ENCODE results near the gene ZBTB4.

ZBTB4 gene

DNA sequence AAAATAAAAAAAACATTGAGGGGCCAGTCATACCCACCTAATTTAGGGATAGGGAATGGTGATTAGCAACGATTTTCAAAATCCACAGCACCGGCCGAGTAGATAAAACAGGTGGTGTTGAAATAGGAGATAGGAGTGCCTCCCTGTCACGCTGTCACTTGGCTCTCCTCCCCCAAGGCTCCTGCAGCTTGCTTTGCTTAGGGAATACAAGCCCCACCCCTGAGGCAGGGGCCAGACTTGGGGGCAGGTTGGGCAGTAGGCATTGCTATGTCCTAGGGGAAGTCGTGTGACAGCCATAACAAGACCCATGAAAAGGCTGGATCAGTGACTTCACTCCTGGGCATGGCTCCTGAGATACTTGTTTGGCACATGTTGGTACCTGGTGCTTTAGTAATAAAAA, 30.5 kb upstream of the ZBTB4 start:
- no peak for TF ChIP-seq TAF1 (IDR thresholded peaks at IDR 0.05; ENCODE audit: borderline replicate concordance, insufficient read depth, low read length)

GRCh38 chr17:7508846-7509245, 29.4 kb upstream of the ZBTB4 start:
- TF ChIP-seq REST (IDR thresholded peaks at IDR 0.05; ENCODE audit: insufficient read depth in 1 of 2, low read depth in 2 of 2, low read length in 2 of 2) (no peak), TAF1 (IDR thresholded peaks at IDR 0.05; ENCODE audit: borderline replicate concordance, insufficient read depth, low read length) (no peak), POLR2AphosphoS5 (IDR thresholded peaks at IDR 0.05; ENCODE audit: low read depth, low read length) (no peak), FOXP2 (optimal IDR thresholded peaks at IDR 0.05; ENCODE audit: borderline replicate concordance, extremely low read depth, extremely low read length, insufficient read depth) (no peak), SIN3A (IDR thresholded peaks at IDR 0.05; ENCODE audit: borderline replicate concordance, insufficient read depth, low read length) (no peak)

DNA sequence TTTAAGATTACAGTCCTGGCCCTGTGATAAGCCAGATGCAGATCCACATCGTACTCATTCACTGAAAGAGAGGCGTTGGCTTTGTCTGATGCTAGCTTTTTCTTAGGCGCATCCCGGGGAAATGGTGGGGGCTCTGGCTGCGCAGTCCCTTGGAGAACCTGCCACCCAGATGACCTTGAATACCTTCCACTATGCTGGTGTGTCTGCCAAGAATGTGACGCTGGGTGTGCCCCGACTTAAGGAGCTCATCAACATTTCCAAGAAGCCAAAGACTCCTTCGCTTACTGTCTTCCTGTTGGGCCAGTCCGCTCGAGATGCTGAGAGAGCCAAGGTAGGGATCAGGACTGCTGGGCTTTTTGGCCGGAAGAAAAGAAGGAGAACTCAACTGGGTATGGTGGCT, 28.7 kb upstream of the ZBTB4 start:
- no peak for TF ChIP-seq POLR2AphosphoS5 (IDR thresholded peaks at IDR 0.05; ENCODE audit: low read depth, low read length)
- TF ChIP-seq REST (IDR thresholded peaks at IDR 0.05; ENCODE audit: insufficient read depth in 1 of 2, low read depth in 2 of 2, low read length in 2 of 2) = no peak
- no peak for TF ChIP-seq SIN3A (IDR thresholded peaks at IDR 0.05; ENCODE audit: borderline replicate concordance, insufficient read depth, low read length)
- TF ChIP-seq TAF1 (IDR thresholded peaks at IDR 0.05; ENCODE audit: borderline replicate concordance, insufficient read depth, low read length) = no peak
- no peak for TF ChIP-seq FOXP2 (optimal IDR thresholded peaks at IDR 0.05; ENCODE audit: borderline replicate concordance, extremely low read depth, extremely low read length, insufficient read depth)

- TF ChIP-seq POLR2AphosphoS5 (IDR thresholded peaks at IDR 0.05; ENCODE audit: low read depth, low read length) (no peak), FOXP2 (optimal IDR thresholded peaks at IDR 0.05; ENCODE audit: borderline replicate concordance, extremely low read depth, extremely low read length, insufficient read depth) (no peak), REST (IDR thresholded peaks at IDR 0.05; ENCODE audit: insufficient read depth in 1 of 2, low read depth in 2 of 2, low read length in 2 of 2) (no peak), SIN3A (IDR thresholded peaks at IDR 0.05; ENCODE audit: borderline replicate concordance, insufficient read depth, low read length) (no peak), TAF1 (IDR thresholded peaks at IDR 0.05; ENCODE audit: borderline replicate concordance, insufficient read depth, low read length) (no peak)
Observed at GRCh38 chr17:7503521-7503920, 24.1 kb upstream of the ZBTB4 start.

DNA sequence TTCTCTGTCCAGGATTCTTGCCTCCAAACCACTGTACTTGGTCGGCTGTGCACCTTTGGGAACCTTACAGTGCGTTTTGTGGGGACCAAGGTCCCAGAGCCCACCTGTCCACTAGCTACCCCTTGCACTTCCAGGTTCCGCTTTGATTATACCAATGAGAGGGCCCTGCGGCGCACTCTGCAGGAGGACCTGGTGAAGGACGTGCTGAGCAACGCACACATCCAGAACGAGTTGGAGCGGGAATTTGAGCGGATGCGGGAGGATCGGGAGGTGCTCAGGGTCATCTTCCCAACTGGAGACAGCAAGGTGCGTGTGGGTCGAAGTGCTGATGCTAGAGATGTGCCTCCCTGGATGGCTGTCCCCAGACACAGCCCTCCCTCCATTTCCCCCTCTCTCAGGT, 23.6 kb upstream of the ZBTB4 start:
- TF ChIP-seq POLR2AphosphoS5 (IDR thresholded peaks at IDR 0.05; ENCODE audit: low read depth, low read length) (no peak), SIN3A (IDR thresholded peaks at IDR 0.05; ENCODE audit: borderline replicate concordance, insufficient read depth, low read length) (no peak), TAF1 (IDR thresholded peaks at IDR 0.05; ENCODE audit: borderline replicate concordance, insufficient read depth, low read length) (no peak), FOXP2 (optimal IDR thresholded peaks at IDR 0.05; ENCODE audit: borderline replicate concordance, extremely low read depth, extremely low read length, insufficient read depth) (no peak), REST (IDR thresholded peaks at IDR 0.05; ENCODE audit: insufficient read depth in 1 of 2, low read depth in 2 of 2, low read length in 2 of 2) (no peak)
